RPMI8226 (cell line): Measurements from ENCODE around the gene PRRX2.

Experiments
- DNase-seq: peaks from one replicate; pipeline ENCODE4 v3.0.0-alpha.2; 2015

The PRRX2 gene

GRCh38 chr9:129682381-129682780 lies 16.9 kb downstream of the PRRX2 start:
- no peak for DNase-seq

DNA sequence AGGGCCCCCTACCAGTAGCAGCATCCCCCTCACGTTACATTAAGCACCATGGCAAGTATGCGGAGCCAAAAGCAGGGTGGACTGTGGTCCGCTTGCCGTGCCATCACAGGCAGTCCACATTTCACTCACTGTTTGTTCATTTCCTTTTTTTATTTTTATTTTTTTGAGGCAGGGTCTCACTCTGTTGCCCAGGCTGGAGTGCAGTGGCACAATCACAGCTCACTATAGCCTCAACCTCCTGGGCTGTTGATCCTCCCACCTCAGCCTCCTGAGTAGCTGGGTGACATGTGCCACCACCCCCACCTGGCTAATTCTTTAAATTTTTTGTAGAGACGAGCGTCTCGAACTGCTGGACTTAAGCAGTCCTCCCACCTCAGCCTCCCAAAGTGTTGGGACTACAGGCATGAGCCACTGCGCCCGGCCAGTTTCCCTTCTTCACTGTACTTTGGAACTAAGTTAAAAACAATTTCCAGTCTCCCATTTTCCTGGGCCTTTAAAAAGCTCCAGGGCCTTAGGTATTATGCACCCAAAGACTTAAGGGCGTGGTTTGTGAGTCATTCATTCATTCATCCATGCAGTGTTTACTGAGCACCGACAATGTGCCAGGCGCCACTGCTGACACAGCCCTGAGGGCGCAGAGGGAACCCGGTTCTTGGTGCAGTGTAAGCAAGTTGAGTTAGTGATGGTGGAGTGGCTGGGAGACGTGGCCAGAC lies 19.9 kb downstream of the PRRX2 start:
- DNase-seq: no peak

GRCh38 chr9:129685933-129686259 lies 20.4 kb downstream of the PRRX2 start:
- no peak for DNase-seq

DNA sequence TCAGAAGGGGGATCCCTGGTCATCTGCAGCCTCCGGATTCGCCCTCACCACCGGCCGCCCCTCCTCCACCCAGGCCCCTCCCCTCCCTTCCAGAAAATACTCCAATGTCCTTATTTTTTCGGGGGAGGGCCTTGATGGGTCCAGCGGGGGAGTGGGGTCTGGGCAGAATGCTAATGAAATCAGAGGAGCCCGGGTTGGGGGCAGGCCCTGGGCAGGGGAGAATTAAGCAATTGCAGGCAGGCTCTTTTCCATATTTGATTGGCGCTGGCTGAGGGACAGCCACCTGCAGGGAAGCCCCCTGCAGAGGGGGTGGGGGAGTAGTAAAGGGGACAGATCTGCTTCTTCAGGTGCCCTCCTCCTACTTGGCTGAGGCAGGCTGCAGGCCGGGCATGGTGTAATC lies 21.3 kb downstream of the PRRX2 start:
- DNase-seq: no peak

DNA sequence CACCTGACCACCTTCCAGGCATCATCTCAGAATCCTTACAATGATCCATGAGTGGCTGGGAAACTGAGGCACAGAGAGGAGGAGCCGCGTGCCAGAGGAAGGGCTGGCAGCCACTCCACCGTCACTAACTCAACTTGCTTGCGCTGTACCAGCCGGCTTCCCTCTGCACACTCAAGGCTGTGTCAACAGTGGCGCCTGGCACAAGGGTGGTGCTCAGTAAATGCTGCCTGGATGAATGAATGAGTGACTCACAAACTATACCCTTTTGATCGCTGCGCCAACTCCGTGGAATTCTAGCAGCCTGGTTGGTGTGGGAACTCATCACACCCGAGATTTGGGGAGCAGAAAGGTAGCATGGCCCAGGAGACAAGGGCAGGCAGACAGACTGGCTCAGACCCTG lies 21.9 kb downstream of the PRRX2 start:
- DNase-seq: no peak

GRCh38 chr9:129688285-129689043 lies 23.0 kb downstream of the PRRX2 start:
- no peak for DNase-seq

- no peak for DNase-seq
These were observed 27.1 kb downstream of the PRRX2 start for GRCh38 chr9:129692534-129692933.

- no peak for DNase-seq
These were observed 28.3 kb downstream of the PRRX2 start for GRCh38 chr9:129693741-129694140.

DNA sequence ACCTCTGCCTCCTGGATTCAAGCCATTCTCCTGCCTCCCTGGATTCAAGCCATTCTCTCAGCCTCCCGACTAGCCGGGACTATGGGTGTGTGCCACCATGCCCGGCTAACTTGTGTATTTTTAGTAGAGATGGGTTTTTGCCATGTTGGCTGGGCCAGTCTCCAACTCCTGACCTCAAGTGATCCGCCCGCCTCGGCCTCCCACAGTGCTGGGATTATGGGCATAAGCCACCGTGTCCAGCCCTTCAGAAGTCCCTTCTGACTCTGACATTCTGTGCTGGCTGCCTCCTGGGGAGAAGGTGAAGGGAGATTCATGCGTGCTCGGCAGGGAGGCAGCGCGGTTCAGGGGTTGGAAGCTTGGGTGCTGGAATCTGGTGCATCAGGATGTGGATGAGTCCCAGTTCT lies 28.8 kb downstream of the PRRX2 start:
- DNase-seq: no peak

DNA sequence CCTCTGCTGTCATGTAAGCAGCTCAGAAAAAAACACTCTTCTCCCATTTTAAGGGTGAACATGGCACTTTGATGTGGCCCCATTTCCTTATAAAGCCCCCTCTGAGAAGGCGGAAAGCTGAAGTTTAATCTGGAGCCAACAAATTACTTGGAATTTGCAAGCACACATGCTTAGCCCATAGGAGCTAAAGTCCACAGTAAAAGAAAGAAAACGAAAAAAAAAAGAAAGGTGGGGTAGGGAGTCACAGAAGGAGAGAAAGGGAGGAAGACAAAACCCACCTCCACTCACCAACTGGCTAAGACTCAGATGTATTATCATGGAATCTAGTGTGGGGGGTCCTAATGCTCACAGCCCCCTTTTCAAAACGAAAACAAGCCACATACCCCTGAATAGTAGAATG lies 30.4 kb downstream of the PRRX2 start:
- DNase-seq: no peak

DNA sequence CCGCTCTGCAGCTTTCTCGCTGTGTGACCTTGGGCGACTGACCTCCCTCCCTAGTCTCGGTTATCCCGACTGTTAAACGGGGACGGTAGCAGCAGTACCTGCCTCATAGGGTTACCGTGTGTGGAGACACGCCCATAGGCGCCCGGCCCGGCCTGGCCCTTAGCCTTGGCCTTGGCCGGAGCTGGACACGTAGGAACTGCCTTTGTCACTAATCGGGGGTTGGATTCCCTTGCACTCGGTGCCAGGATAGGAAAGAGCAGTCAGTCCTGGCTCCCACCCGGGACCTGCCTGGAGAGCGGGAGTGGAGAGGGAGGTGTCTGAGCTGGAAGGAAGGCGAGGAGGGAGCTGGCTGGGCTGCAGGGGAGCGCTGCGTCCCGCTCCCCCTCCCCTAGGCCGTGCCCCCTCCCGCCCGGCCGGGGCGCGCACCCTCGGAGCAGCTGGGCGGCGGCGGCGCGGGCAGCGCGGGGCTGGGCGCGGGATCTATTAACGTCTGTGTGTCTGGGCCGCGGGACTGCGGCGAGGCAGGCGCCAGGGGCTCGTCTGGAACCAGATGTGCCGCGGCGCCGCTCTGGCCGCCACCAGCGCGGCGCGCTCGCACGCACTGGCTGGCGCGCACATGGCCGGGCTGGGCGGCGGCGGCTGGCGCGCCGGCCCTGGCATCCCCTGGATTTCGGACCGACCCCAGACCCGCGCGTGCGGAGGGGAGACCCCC lies 31.7 kb downstream of the PRRX2 start:
- no peak for DNase-seq

GRCh38 chr9:129697656-129698253 lies 32.3 kb downstream of the PRRX2 start:
- no peak for DNase-seq

- DNase-seq: no peak
These were observed 32.9 kb downstream of the PRRX2 start for GRCh38 chr9:129698254-129698757.

DNA sequence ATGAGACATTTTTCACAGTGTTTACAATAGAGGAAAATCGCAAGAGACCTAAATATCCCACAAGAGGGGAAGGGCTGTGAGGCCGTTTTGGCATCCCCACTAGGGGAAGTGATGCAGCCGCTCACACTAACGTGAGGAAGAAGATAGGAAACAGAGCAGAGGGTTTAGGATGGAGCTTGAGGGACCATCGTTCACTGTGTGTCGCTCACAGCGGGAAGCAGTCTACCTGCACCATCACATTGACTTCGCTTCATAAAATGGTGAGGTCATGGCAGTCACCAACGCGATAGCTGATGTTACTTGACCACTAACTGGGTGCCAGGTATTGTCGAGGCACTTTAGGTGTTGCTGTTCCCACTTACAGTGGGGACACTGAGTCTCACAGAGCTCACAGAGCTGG lies 35.6 kb downstream of the PRRX2 start:
- no peak for DNase-seq

DNA sequence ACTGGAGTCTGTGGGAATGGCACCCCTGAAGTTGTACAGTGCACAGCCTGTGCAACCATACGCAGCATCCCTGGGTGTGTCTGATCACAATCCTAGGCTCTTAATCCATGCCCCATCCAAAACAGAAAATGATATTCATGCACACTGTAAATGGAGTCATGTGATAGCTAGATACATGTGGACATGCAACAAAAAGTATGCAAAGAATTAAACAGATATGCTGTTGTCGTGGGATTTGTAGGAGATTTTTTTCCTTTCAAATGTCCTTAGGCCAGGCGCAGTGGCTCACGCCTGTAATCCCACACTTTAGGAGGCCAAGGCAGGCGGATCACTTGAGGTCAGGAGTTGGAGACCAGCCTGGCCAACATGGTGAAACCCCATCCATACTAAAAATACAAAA lies 36.1 kb downstream of the PRRX2 start:
- no peak for DNase-seq

- no peak for DNase-seq
These were observed 37.4 kb downstream of the PRRX2 start for GRCh38 chr9:129702589-129703520.

DNA sequence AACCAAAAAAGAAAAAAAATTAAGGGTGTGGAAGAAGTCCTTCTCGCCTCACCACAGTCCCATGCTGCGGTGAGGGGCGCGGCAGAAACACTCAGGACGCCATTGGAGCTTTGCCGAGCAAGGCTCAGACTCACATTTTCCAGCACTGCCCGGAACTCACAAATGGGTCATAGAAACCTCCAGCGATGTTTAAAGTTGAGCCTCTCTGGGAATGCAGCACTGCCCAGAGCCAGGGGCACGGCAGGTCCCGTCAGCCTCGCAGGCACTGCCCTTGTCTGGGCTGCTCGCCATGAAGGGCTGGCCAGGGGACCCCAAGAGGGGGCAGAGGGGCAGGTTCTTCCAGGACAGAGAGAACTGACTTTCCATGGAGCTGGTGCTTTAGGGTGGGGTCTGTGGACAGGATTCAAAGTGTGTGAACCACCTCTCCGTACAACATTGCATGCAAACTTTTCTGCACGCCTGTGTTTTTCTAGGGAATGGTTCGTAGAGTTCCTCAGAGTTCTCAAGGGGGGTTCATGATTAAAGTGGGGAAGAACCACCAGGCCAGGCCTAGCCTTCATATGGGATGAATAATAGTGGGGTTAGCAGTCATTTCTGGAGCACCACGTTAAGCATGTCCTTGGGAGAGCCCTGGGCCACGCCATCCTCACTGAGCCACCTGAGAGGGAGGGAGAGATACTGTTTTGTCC lies 38.4 kb downstream of the PRRX2 start:
- DNase-seq: no peak

- DNase-seq: no peak
These were observed 39.4 kb downstream of the PRRX2 start for GRCh38 chr9:129704807-129705206.

DNA sequence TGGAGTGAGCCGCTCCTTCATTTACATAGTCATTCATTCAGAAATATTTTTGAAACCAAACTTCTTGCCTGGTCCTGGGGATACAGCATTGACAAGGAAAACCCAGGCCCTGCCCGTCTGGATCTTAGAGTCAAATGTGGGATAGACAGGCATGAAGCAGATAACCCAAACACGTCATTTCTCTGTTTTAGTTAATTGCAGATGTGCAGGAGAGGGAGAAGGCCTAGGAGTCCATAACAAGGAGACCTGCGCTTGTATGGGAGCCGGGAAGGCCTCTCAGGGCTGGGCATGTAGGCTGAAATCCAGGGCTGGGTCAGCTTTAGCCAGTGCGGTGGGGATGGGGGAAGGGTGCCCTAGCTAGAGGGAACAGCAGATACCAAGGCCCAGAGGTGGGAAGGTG lies 43.3 kb downstream of the PRRX2 start:
- DNase-seq: no peak

- DNase-seq: no peak
These were observed 44.2 kb downstream of the PRRX2 start for GRCh38 chr9:129709438-129710168.

- no peak for DNase-seq
These were observed 44.7 kb downstream of the PRRX2 start for GRCh38 chr9:129710169-129710453.
